SK-N-SH (cell line): Measurements from ENCODE around the gene ACSM2B. TPM values are rescaled to one million over a fixed set of nuclear protein-coding genes. Genes with fewer than 3 reads are reported as not detected.

Experiments
- CTCF ChIA-PET: fragments of 300-600, 350-600 bp; formaldehyde crosslinking; extraction: SDS; loops from one replicate; lab custom pipeline; 2021; lab: Yijun Ruan, JAX
- POLR2A ChIA-PET: fragments of 350-600 bp; sonication (Branson Sonifier 250); formaldehyde crosslinking; extraction: SDS; loops from one replicate; lab custom pipeline; 2020; ENCODE audit warnings: antibody characterized with exemption, inconsistent platforms; lab: Yijun Ruan, JAX
- DNase-seq: peaks from one replicate; pipeline ENCODE4 v3.0.0; 2012
- H2AFZ ChIP-seq: fragments of 200-600 bp; sonication (generic); 2 replicates; pipeline ENCODE4 v1.8.1; 2016; ENCODE audit warnings: antibody characterized with exemption, mild to moderate bottlenecking, low read depth
- H3F3A ChIP-seq: fragments of 200-600 bp; sonication (generic); replicated peaks from 2 replicates; pipeline ENCODE3; 2016; ENCODE audit warnings: antibody characterized with exemption, mild to moderate bottlenecking; ENCODE audit not compliant: insufficient read depth
- H3K27ac ChIP-seq, 2 experiments: fragments of 200-500 bp in 1 of 2; fragments of 200-600 bp in 1 of 2; sonication (Bioruptor generic) in 1 of 2; sonication (generic), shearing (Covaris generic) in 1 of 2; 2 replicates each; pipeline versions ENCODE4 v1.5.1 to v1.6.1; 2014 to 2016; ENCODE audit warnings: low read depth in 2 of 2, inconsistent platforms in 1 of 2, low read length in 1 of 2, mild to moderate bottlenecking in 1 of 2, mixed read lengths in 1 of 2
- H3K27me3 ChIP-seq: fragments of 200-600 bp; sonication (generic), shearing (Covaris generic); 2 replicates; pipeline ENCODE4 v1.6.1; 2016; ENCODE audit warnings: mixed run types; ENCODE audit not compliant: insufficient read depth
- H3K36me3 ChIP-seq, 2 experiments: fragments of 200-500 bp in 1 of 2; fragments of 200-600 bp in 1 of 2; sonication (Bioruptor generic) in 1 of 2; sonication (generic) in 1 of 2; replicated peaks in 1 of 2; 2 replicates each; pipeline versions ENCODE3 to v1.5.1; 2014 to 2016; ENCODE audit warnings: low read length in 1 of 2, mild to moderate bottlenecking in 1 of 2; ENCODE audit not compliant: insufficient read depth in 2 of 2, control insufficient read depth in 1 of 2
- H3K4me1 ChIP-seq, 2 experiments: fragments of 200-500 bp in 1 of 2; fragments of 200-600 bp in 1 of 2; sonication (Bioruptor generic) in 1 of 2; sonication (generic), shearing (Covaris generic) in 1 of 2; 2 replicates each; pipeline versions ENCODE4 v1.5.1 to v1.6.1; 2014 to 2016; ENCODE audit warnings: low read depth in 1 of 2, low read length in 1 of 2, mixed run types in 1 of 2; ENCODE audit not compliant: insufficient read depth in 2 of 2, control insufficient read depth in 1 of 2
- H3K4me2 ChIP-seq: fragments of 200-600 bp; sonication (generic), shearing (Covaris generic); 2 replicates; pipeline ENCODE4 v1.6.1; 2017; ENCODE audit warnings: mixed run types
- H3K4me3 ChIP-seq, 2 experiments: fragments of 200-500 bp in 1 of 2; fragments of 200-600 bp in 1 of 2; sonication (Bioruptor generic) in 1 of 2; sonication (generic), shearing (Covaris generic) in 1 of 2; 2 replicates each; pipeline versions ENCODE4 v1.5.1 to v1.8.1; 2014 to 2016; ENCODE audit warnings: low read depth in 2 of 2, inconsistent platforms in 1 of 2, low read length in 1 of 2, mild to moderate bottlenecking in 1 of 2, mixed read lengths in 1 of 2, moderate library complexity in 1 of 2
- H3K79me2 ChIP-seq: fragments of 200-600 bp; sonication (generic); 2 replicates; pipeline ENCODE4 v1.8.1; 2017; ENCODE audit warnings: mild to moderate bottlenecking; ENCODE audit not compliant: insufficient read depth
- H3K9ac ChIP-seq: fragments of 200-600 bp; sonication (generic); 2 replicates; pipeline ENCODE4 v1.6.1; 2017; ENCODE audit warnings: mixed run types
- H3K9me2 ChIP-seq: fragments of 200-600 bp; sonication (generic); 2 replicates; pipeline ENCODE4 v1.6.1; 2017; ENCODE audit warnings: mixed run types
- H3K9me3 ChIP-seq: fragments of 200-600 bp; sonication (generic); 2 replicates; pipeline ENCODE4 v1.6.1; 2017; ENCODE audit warnings: mixed run types, mild to moderate bottlenecking, moderate library complexity
- H4K20me1 ChIP-seq: fragments of 200-600 bp; sonication (generic); 2 replicates; pipeline ENCODE4 v1.6.1; 2017; ENCODE audit warnings: mild to moderate bottlenecking, mixed run types; ENCODE audit not compliant: insufficient read depth
- CHD2 ChIP-seq: fragments of 150-350 bp; IDR thresholded peaks from 2 replicates; pipeline ENCODE4 v1.6.1; 2018; ENCODE audit warnings: low read length; ENCODE audit not compliant: partially characterized antibody
- CTCF ChIP-seq: fragments of 200-600 bp; sonication (generic); IDR thresholded peaks from 2 replicates; pipeline ENCODE4 v1.6.1; 2017; ENCODE audit warnings: antibody characterized with exemption, mild to moderate bottlenecking, moderate library complexity
- ELF1 ChIP-seq: IDR thresholded peaks from 2 replicates; pipeline ENCODE4 v1.4.0; 2012
- EP300 ChIP-seq, 2 experiments: IDR thresholded peaks; 2 replicates each; pipeline versions ENCODE4 v1.4.0 to v1.6.1; 2012; ENCODE audit warnings: borderline replicate concordance in 1 of 2, low read depth in 1 of 2, low read length in 1 of 2
- FOXM1 ChIP-seq: IDR thresholded peaks from 2 replicates; pipeline ENCODE4 v1.4.0; 2012; ENCODE audit warnings: low read depth, mild to moderate bottlenecking
- GATA2 ChIP-seq: sonication (generic); formaldehyde crosslinking; IDR thresholded peaks from 2 replicates; pipeline ENCODE4 v1.5.0; 2020; ENCODE audit warnings: mild to moderate bottlenecking, missing genetic modification reagents
- NFIC ChIP-seq: IDR thresholded peaks from 2 replicates; pipeline ENCODE4 v1.4.0; 2012; ENCODE audit warnings: borderline replicate concordance
- NRF1 ChIP-seq: IDR thresholded peaks from 2 replicates; pipeline ENCODE4 v1.6.1; 2012; ENCODE audit warnings: low read depth, mild to moderate bottlenecking, low read length
- POLR2AphosphoS5 ChIP-seq: IDR thresholded peaks from 2 replicates; pipeline ENCODE4 v1.6.1; 2012; ENCODE audit warnings: low read depth, low read length
- RAD21 ChIP-seq: IDR thresholded peaks from 2 replicates; pipeline ENCODE4 v1.6.1; 2012; ENCODE audit warnings: mild to moderate bottlenecking, low read length
- RXRA ChIP-seq: IDR thresholded peaks from 2 replicates; pipeline ENCODE4 v1.4.0; 2012; ENCODE audit warnings: low read depth, mild to moderate bottlenecking, borderline replicate concordance
- SMC3 ChIP-seq: IDR thresholded peaks from 2 replicates; pipeline ENCODE4 v1.6.1; 2012; ENCODE audit warnings: low read depth, low read length, improper control_type of control experiment
- TCF12 ChIP-seq: IDR thresholded peaks from 2 replicates; pipeline ENCODE4 v1.4.0; 2012
- TEAD4 ChIP-seq: IDR thresholded peaks from 2 replicates; pipeline ENCODE4 v1.4.0; 2012; ENCODE audit warnings: mild to moderate bottlenecking, borderline replicate concordance; ENCODE audit not compliant: insufficient read depth
- ZBTB33 ChIP-seq: IDR thresholded peaks from 2 replicates; pipeline ENCODE4 v1.4.0; 2012; ENCODE audit warnings: low read depth, borderline replicate concordance
- WGBS: methylation state at CpG from one replicate; pipeline ENCODE4 v1.1.6; 2017; ENCODE audit warnings: low lambda C conversion rate; 5-methylcytosine and 5-hydroxymethylcytosine counted together
- polyA plus RNA-seq, 3 experiments: library from polyadenylated mRNA; depleted of rRNA; stranded (reverse); fragments of >200 nt; gene quantifications; 2 replicates each; pipeline ENCODE4 v1.2.3, GENCODE V29; 2012

The ACSM2B gene
- polyA plus RNA-seq, 1 of the 3 experiments (the other 2 are of a cell fraction), result not detected

- CTCF ChIA-PET, result no interaction called here
- WGBS, result 5% methylated on average over 2 of the region's 3 CpGs
Observed at GRCh38 chr16:20614186-20615141, 38.3 kb upstream of the ACSM2B start.

More at GRCh38 chr16:20614186-20615141, 38.3 kb upstream of the ACSM2B start:
- Histone ChIP-seq H3K36me3 (no peaks in the 10 kb centered on the region), H3K4me2 (no peak overlapping the region), H2AFZ (no peak overlapping the region), H3K4me1 (no peaks in the 10 kb centered on the region), H3F3A (no peaks in the 10 kb centered on the region), H3K9me2 (no peaks in the 10 kb centered on the region), H3K9ac (no peak overlapping the region), H3K9me3 (no peaks in the 10 kb centered on the region), H4K20me1 (no peaks in the 10 kb centered on the region), H3K4me3 (no peak overlapping the region), H3K27ac (no peak overlapping the region), H3K27me3 (no peaks in the 10 kb centered on the region; the same call in 1 of the 2 replicates), H3K79me2 (no peaks in the 10 kb centered on the region)
- POLR2A ChIA-PET, result no interaction called here
- no peak for DNase-seq
- TF ChIP-seq RXRA (no peak), EP300 (IDR thresholded peaks at IDR 0.05; ENCODE audit: borderline replicate concordance in 1 of 2, low read depth in 1 of 2, low read length in 1 of 2) (no peak), NFIC (no peak), RAD21 (no peak), TEAD4 (no peak), SMC3 (no peak), ELF1 (no peak), POLR2AphosphoS5 (no peak), ZBTB33 (no peak), CHD2 (no peak), GATA2 (CRISPR knock-in tag) (no peak), TCF12 (no peak), CTCF (no peak), FOXM1 (no peak), NRF1 (no peak)
